ENCODE results near the gene ATP9A. TPM values are rescaled to one million over a fixed set of nuclear protein-coding genes. Genes with fewer than 3 reads are reported as not detected.

The ATP9A gene
- total RNA-seq, 1 experiment from 2014 or later, result 12.1 TPM

DNA sequence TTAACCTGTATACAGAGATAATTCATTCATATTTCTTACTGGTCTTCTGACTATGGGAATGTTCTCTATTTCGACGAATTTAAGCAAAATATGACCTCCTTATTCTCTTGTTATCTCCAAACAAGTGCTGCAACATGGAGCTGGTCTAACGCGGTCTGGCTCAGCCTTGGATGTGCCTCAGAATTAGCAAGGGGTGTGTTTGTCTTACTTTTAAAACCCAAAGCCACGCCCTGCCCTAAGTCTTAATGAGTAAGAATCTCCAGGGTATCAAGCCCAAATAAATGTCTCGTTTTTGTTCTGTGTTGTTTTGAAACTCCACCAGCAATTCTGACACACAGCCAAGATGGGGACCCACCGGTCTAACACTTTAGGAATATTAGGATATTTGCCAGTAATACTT is 99.2 kb downstream of the ATP9A start:
- Histone ChIP-seq H3K14ac (ENCODE audit: insufficient read depth, low read length) (no peak overlapping the region), H2BK12ac (ENCODE audit: insufficient read length, low read depth, low read length) (no peak overlapping the region), H2BK5ac (ENCODE audit: insufficient read length, low read length) (no peak overlapping the region), H3K27ac (ENCODE audit: insufficient read length, low read depth, low read length) (no peak overlapping the region), H3K4me2 (ENCODE audit: insufficient read depth, insufficient read length, low read length) (no peak overlapping the region), H3K4ac (ENCODE audit: low read depth, low read length) (no peak overlapping the region), H2BK15ac (ENCODE audit: low read depth, low read length) (no peak overlapping the region), H3K23ac (ENCODE audit: insufficient read length, low read depth, low read length) (no peak overlapping the region), H3K4me1 (ENCODE audit: insufficient read depth, low read length) (no peaks in the 10 kb centered on the region), H2AFZ (ENCODE audit: low read length) (no peak overlapping the region), H3K56ac (ENCODE audit: insufficient read length, low read depth, low read length) (no peak overlapping the region), H3K9me3 (ENCODE audit: control insufficient read depth, low read depth, low read length) (no peaks in the 10 kb centered on the region), H4K91ac (ENCODE audit: insufficient read length, low read depth, low read length) (no peak overlapping the region), H2AK5ac (ENCODE audit: insufficient read length, low read length) (no peak overlapping the region), H3K23me2 (ENCODE audit: insufficient read length, low read depth, low read length, poor library complexity, severe bottlenecking) (no peaks in the 10 kb centered on the region), H4K20me1 (ENCODE audit: control insufficient read depth, insufficient read depth, insufficient read length) (no peaks in the 10 kb centered on the region), H3K9ac (ENCODE audit: extremely low read depth, insufficient read length, low read length) (no peak overlapping the region), H4K8ac (replicated peaks; ENCODE audit: insufficient read length, low read depth, low read length) (no peak overlapping the region), H3T11ph (ENCODE audit: low read length) (no peak overlapping the region), H3K79me1 (ENCODE audit: insufficient read depth, low read depth, low read length, poor library complexity, severe bottlenecking) (no peaks in the 10 kb centered on the region), H3K27me3 (ENCODE audit: insufficient read depth, low read length) (no peaks in the 10 kb centered on the region), H3K79me2 (ENCODE audit: insufficient read depth, low read length) (no peaks in the 10 kb centered on the region), H2BK120ac (ENCODE audit: low read depth, low read length, poor library complexity, severe bottlenecking) (no peak overlapping the region), H4K5ac (ENCODE audit: insufficient read length, low read depth, low read length) (no peak overlapping the region), H2BK20ac (ENCODE audit: low read depth, low read length, poor library complexity, severe bottlenecking) (no peak overlapping the region), H3K18ac (ENCODE audit: insufficient read length, low read depth, low read length) (no peak overlapping the region)
- H3K36me3 Mint-ChIP-seq (ENCODE audit: insufficient read depth in 1 of 3, low read depth in 3 of 3), result peaks cover 2 to 11% (median 4%) of the 10 kb centered on the region in 3 experiments; a peak in 5 of 7 replicates
- no peaks in the 10 kb centered on the region for H3K27me3 Mint-ChIP-seq (ENCODE audit: low read depth)
- DNase-seq, result no peak
- no peak overlapping the region for H3K4me3 Mint-ChIP-seq
- H3K4me1 Mint-ChIP-seq, result peaks cover 0 to 8% of the 10 kb centered on the region in 2 experiments; a peak in 2 of 4 replicates
- no peak overlapping the region for H3K27ac Mint-ChIP-seq
- TF ChIP-seq, protein P1, sequence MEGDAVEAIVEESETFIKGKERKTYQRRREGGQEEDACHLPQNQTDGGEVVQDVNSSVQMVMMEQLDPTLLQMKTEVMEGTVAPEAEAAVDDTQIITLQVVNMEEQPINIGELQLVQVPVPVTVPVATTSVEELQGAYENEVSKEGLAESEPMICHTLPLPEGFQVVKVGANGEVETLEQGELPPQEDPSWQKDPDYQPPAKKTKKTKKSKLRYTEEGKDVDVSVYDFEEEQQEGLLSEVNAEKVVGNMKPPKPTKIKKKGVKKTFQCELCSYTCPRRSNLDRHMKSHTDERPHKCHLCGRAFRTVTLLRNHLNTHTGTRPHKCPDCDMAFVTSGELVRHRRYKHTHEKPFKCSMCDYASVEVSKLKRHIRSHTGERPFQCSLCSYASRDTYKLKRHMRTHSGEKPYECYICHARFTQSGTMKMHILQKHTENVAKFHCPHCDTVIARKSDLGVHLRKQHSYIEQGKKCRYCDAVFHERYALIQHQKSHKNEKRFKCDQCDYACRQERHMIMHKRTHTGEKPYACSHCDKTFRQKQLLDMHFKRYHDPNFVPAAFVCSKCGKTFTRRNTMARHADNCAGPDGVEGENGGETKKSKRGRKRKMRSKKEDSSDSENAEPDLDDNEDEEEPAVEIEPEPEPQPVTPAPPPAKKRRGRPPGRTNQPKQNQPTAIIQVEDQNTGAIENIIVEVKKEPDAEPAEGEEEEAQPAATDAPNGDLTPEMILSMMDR (conservative IDR thresholded peaks at IDR 0.05), result no peak
- no CpG with 5 or more reads among the region's 7 CpGs for WGBS (ENCODE audit: extremely low coverage, insufficient read length, low lambda C conversion rate)
- no peaks in the 10 kb centered on the region for H3K9me3 Mint-ChIP-seq

Data from H9 (cell line).